GM19351 (cell line): ENCODE data around the gene MEGF9.
A peak's percentile ranks its signal among the peaks of the same experiment; 100 is the strongest.
"Not testable (repeated sequence)": the region's sequence is repeated elsewhere in the genome, so short reads cannot be mapped to it uniquely, and the experiment has no call there.

Source experiments
- ATAC-seq: cut with Tn5 transposase; IDR thresholded peaks from one replicate; pipeline ENCODE4 v1.9.1; 2021; ENCODE audit warnings: mild to moderate bottlenecking, moderate library complexity; ENCODE audit not compliant: unreplicated experiment

MEGF9 gene

DNA sequence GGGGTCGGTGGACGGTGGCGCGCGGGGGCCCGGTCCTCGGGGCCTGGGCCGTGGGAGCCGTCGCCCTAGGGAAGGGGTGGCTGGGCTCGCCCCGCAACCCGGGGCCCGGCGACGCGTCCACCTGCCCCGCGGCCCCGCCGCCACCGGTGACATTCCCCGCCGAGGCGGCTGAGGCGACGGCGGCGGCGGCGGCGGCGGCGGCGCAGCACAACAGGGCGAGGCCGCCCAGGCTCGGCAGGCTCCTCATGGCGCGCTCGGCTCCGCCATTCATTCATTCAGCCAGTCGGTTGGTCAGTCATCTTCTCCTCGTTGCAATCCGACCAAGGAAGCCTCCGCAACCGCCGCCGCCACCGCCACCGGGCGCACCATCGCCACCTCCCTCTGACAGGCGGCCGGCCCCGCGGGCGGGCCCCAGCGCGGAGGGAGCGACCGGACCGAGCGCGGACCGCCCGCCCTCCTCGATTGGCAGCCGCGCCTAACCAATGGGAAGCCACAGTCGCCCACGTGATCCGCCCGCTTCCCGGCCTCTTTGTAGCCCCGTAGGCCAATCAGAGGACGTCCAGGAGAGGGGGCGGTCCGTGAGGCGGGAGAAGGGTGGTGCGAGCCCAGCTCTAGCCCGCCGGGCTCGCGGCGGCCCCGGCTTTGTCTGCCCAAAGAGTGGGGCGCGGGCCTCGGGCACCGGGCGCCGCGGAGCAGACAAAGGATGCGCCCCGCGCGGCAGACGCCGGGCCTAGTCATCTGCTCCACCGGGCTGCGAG lies at the start of gene MEGF9:
Gene MEGF9 (minus strand): TSS at position 383 of the 758 bp plus-strand sequence. CDS start 112 bp downstream, at position 271.
- peak; percentile 92 for ATAC-seq

GRCh38 chr9:120761006-120761405 lies 46.7 kb upstream of the MEGF9 start:
- ATAC-seq = no peak

DNA sequence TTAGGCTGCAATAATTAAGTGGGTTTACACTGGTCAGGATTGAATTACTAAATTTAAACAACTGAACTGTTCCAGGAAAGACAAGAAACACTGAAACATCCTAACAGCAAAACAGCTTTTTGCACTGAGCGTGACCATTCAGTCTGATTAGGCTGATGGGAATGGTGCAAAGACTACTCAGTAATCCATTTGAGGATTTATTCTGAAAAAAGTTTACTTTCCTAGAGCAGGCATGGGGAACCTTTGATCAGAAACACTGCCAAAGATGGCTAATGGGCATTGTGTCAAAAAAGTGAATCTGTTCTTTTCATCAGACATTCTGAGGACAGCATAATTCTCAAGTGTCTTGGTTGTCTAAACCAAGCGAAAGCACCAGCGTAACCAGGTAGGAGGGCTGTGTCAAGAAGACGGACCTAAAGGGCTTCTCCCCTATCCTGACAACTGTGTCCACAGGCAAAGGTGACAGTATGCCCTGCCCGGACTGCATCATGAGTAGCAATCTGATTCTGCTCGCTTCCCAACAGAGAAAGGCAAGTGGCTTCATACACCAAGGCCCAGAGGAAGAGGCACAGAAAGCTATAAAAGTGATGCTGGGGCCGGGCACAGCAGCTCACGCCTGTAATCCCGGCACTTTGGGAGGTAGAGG lies 45.6 kb upstream of the MEGF9 start:
- ATAC-seq = no peak

- no peak for ATAC-seq
Observed at GRCh38 chr9:120758544-120758943, 44.3 kb upstream of the MEGF9 start.

DNA sequence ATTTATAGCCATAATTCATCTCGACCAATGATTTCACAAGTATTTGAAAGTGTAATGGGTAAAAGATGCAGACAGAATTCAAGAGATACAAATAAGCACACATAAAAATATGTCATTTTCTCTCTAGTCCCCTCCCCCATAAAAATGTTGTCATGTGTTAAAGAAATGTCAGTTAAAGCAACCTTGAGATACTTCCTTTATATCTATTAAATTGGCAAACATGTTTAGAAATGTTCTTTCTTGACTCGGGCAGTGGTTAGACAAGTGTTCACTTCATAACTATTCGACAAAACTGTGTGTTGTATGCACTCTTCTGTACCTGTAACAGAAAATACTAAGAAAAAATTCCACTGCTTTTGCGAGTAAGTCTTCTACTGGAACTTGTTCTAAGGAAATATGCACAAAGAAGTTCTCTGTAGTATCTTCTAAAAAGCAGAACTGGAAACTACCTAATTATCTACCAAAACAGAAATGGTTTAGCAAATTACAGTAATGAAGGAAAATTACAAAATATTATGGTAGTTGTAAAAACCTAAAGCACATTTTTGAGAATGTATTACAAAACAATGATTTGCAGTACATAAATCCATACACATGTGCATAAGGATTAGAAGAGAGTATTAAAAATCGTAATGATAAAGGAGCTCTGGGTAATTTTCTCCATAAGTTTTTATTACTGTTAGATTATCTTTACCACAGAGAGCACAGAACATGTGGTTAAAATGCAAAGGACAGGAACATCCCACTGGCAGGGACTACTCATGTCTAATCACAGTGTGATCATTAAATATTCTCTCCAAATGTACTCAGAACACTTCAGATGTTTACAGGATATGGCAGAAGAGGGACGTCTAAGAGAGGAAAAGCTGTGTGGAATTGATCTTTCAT lies 43.0 kb upstream of the MEGF9 start:
- ATAC-seq = no peak

DNA sequence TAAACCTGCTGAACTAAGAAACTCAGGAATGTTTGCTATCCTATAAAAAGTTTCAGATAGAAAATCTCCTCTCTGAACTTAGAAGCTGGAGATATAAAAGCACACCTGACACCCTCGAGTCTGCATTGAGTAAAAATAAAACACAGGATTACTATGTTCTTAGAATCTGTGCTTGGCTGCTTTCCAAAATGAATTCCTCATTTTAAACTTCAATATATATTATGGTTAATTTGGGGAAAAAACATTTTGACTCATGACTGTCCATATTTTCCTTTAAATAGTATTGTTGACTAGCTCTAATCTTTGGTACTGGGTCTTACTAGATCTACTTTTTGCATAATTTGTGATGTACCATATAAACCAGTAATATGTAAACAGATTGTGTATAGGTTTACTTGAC lies 42.3 kb upstream of the MEGF9 start:
- no peak for ATAC-seq

- ATAC-seq = peak; percentile 70
Observed at GRCh38 chr9:120755810-120756434, 41.7 kb upstream of the MEGF9 start.

DNA sequence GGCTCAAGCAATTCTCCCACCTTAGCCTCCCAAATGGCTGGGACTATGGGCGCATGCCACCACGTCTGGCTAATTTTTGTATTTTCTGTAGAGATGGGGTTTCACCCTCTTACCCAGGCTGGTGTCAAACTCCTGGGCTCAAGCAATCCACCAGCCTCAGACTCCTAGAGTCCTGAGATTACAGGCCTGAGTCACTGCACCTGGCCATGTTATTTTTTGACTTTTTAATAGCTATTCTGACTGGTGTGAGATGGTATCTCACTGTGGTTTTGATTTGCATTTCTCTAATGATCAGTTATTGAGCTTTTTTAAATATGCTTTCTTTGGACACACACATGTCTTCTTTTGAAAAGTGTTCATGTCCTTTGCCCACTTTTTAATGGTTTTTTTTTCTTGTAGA lies 40.8 kb upstream of the MEGF9 start:
- ATAC-seq = peak; percentile 78

- ATAC-seq = no peak
Observed at GRCh38 chr9:120750421-120750820, 36.2 kb upstream of the MEGF9 start.

DNA sequence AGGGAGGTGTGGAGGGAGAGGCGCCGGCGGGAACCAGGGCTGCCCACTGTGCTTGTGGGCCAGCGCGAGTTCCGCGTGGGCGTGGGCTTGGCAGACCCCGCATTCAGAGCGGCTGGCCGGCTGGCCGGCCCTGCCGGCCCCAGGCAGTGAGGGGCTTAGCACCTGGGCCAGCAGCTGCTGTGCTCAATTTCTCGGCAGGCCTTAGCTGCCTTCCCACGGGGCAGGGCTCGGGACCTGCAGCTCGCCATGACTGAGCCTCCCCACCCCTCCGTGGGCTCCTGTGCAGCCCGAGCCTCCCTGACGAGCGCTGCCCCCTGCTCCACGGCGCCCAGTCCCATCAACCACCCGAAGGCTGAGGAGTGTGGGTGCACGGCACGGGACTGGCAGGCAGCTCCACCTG lies 32.1 kb upstream of the MEGF9 start:
- not testable (repeated sequence) for ATAC-seq

DNA sequence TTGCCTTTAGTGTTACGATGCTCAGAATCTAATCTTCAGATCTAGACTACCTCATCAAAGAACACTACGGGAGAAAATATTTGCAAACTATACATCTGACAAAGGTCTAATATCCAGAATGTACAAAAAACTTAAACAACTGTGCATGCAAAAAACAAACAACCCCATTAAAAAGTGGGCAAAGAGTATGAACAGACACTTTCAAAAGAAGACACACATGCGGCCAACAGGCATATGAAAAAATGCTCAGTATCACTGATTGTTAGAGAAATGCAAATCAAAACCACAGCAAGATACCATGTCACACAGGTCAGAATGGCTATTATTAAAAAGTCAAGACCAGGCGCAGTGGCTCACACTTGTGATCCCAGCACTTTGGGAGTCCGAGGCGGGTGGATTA lies 31.0 kb upstream of the MEGF9 start:
- no peak for ATAC-seq

- peak; percentile 62 for ATAC-seq
Observed at GRCh38 chr9:120742951-120743416, 28.7 kb upstream of the MEGF9 start.

- no peak for ATAC-seq
Observed at GRCh38 chr9:120741701-120742100, 27.4 kb upstream of the MEGF9 start.

- ATAC-seq = no peak
Observed at GRCh38 chr9:120741191-120741590, 26.9 kb upstream of the MEGF9 start.

DNA sequence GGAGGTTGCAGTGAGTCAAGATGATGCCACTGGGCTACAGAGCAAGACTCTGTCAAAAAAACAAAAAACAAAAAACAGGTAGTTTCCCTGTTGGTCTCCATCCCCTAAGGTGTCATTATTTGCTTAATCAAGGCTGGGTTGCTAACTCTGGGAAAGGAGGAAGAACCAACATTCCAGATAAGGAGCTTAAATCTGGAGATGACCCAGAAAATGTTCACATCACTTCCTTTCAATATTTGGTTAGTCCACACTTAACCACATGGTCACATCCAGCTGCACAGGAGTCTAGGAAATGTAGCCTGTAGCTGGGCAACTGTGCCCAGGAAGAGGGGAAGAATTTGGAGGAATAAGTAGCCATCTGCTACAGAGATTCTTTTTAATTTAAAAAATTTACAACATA lies 25.9 kb upstream of the MEGF9 start:
- ATAC-seq = no peak

DNA sequence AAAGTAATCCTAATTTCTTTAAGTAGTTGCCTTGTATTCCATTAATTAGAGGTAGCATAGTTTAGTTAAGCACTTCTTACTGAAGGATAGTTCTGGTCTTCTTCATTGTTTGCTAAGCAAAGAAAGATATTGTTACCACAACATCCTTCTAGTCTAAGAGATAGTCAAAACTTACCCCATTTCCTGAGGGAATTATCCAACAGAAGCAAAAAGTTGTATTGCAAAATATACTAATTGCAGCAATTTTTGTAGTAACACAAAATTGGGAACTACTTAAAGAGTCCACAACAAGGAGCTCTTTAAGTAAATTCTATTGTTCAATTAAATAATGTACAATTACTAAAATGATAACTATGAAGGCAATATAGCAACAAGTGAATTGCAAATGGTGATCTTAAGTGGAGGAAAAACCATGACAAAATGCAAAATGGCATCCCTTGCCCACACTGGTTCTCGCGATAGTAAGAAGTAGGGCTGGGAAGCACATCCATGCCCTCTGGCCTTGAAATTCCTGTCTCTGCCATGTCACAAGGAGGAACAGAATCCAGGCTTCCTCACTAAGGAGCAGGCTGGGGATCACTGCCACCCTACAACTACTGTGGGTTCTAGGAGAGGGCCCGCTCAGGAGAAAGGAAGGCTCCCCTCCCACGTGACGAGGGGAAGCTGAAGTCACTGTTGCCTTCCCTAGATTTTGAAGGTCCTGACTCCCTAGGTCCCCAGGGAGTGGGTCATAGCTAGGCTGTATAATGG lies 23.3 kb upstream of the MEGF9 start:
- no peak for ATAC-seq

DNA sequence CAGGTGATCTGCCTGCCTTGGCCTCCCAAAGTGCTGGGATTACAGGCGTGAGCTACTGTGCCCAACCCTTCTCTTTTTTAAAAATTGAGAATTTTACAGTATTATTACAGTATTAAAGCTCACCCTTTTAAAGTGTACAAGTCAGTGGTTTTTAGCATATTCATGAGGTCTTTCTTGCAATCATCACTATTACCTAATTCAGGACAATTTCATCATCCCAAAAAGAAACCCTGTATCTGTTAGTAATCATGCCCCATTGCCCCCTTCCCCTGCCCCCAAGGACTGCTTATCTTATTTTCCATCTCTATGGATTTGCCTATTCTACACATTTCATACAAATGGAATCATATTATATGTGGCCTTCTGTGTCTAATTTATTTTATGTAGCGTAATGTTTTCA lies 22.6 kb upstream of the MEGF9 start:
- ATAC-seq = no peak

DNA sequence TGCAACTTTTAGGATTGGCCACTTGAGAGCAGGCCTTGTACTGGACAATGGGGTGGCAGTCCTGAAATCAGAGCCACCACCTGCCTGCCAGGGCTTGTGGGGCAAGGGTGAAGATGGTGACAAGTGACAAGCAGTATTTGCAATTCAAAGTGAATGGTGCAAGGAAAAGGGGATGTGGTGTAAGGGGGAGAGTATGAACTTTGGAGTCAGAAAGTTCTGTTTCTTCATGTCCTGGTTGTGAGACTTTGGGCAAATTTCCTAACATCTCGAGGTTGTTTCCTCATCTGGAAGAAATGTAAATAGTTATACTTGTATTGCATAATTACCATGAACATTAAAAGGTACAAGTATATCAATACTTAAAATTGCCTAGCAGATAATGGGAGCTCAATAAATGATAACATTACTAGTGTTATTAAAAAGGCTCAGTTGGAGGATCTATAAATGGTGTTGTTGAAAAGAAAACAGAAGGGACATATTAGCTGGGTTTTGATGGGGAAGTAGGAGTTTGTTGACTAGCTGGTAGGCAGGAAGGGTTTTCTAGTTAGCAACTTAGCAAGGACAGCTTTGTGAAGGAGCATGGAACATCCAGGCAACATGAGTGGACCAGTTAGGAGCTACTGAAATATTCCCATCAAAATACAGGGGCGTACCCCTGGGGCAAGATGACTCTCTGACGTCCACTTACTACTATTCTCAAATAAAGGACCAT lies 21.3 kb upstream of the MEGF9 start:
- no peak for ATAC-seq

GRCh38 chr9:120734607-120735410 lies 20.5 kb upstream of the MEGF9 start:
- ATAC-seq = no peak
